GM21423 (cell line): ENCODE results near the gene RSAD1.
"Not testable (repeated sequence)": the region's sequence is repeated elsewhere in the genome, so short reads cannot be mapped to it uniquely, and the experiment has no call there.

ENCODE experiments used
- ATAC-seq: cut with Tn5 transposase; IDR thresholded peaks from one replicate; pipeline ENCODE4 v1.9.1; 2021; ENCODE audit warnings: mild to moderate bottlenecking, moderate library complexity; ENCODE audit not compliant: unreplicated experiment

The RSAD1 gene

GRCh38 chr17:50471009-50471905 lies 7.4 kb upstream of the RSAD1 start:
- no peak for ATAC-seq

- no peak for ATAC-seq
Measured at GRCh38 chr17:50472286-50472685, 6.4 kb upstream of the RSAD1 start.

GRCh38 chr17:50472761-50473161 lies 5.9 kb upstream of the RSAD1 start:
- ATAC-seq: not testable (repeated sequence)

GRCh38 chr17:50473901-50474300 lies 4.8 kb upstream of the RSAD1 start:
- ATAC-seq: no peak

GRCh38 chr17:50474523-50474922 lies 4.1 kb upstream of the RSAD1 start:
- no peak for ATAC-seq

GRCh38 chr17:50475362-50475761 lies 3.3 kb upstream of the RSAD1 start:
- no peak for ATAC-seq

- not testable (repeated sequence) for ATAC-seq
Measured at GRCh38 chr17:50475775-50476544, 2.7 kb upstream of the RSAD1 start.

GRCh38 chr17:50476545-50477315 lies 1.9 kb upstream of the RSAD1 start:
- no peak for ATAC-seq

- ATAC-seq: no peak
Measured at GRCh38 chr17:50477976-50478375, 684 bp upstream of the RSAD1 start.

- ATAC-seq: peak; percentile 28
Measured at GRCh38 chr17:50479522-50480141, 972 bp downstream of the RSAD1 start.

- no peak for ATAC-seq
Measured at GRCh38 chr17:50480142-50480764, 1.6 kb downstream of the RSAD1 start.

- no peak for ATAC-seq
Measured at GRCh38 chr17:50480854-50481490, 2.3 kb downstream of the RSAD1 start.

- no peak for ATAC-seq
Measured at GRCh38 chr17:50481648-50482047, 3.0 kb downstream of the RSAD1 start.

- ATAC-seq: no peak
Measured at GRCh38 chr17:50482110-50482509, 3.5 kb downstream of the RSAD1 start.

GRCh38 chr17:50482516-50482915 lies 3.9 kb downstream of the RSAD1 start:
- no peak for ATAC-seq

GRCh38 chr17:50483266-50483665 lies 4.6 kb downstream of the RSAD1 start:
- no peak for ATAC-seq

- no peak for ATAC-seq
Measured at GRCh38 chr17:50484386-50485155, 5.9 kb downstream of the RSAD1 start.

- no peak for ATAC-seq
Measured at GRCh38 chr17:50487213-50488096, 8.8 kb downstream of the RSAD1 start.
